ENCODE measurements around the gene BICDL2. TPM values are rescaled to one million over a fixed set of nuclear protein-coding genes. Genes with fewer than 3 reads are reported as not detected.

The BICDL2 gene
- total RNA-seq, 1 donor from 2014 or later: not detected

DNA sequence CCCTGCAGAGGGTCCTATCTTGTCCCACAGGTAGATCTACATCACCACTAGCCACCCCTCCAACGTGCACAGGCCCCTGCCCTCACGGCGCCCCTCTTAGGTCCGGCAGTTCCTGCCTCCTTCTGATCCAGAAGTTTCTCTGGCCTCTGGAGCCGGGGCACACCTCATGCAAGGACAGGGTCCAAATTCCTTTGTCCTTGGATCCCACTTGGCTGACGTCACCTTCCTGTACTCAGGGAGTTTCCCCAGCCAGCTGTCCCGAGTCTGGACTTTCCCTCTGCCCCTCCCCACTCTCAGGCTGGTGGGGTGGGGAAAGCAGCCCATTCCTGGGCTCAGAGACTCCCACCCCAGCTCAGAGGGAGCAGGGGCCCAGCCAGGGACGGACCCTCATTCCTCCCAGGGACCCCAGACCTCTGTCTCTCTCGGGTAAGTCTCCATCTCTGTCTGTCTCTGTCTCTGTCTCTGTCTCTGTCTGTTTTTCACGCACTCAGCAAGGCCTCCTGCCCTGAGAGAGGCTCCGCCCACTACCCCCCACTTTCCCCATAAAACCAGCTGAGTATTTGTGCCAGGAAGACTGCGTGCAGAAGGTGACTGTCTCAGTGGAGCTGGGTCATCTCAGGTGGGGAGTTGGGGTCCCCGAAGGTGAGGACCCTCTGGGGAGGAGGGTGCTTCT lies 28.5 kb upstream of the BICDL2 start, which contains the start of gene IL32:
Gene IL32 (plus strand): TSS at position 572 of the 673 bp plus-strand sequence. CDS start 172 bp downstream, outside the sequence.
- intact Hi-C loops (cut with DNase I): no loop called here
- H3K9me3 ChIP-seq: no peaks in the 10 kb centered on the region
- TF ChIP-seq, protein P1, sequence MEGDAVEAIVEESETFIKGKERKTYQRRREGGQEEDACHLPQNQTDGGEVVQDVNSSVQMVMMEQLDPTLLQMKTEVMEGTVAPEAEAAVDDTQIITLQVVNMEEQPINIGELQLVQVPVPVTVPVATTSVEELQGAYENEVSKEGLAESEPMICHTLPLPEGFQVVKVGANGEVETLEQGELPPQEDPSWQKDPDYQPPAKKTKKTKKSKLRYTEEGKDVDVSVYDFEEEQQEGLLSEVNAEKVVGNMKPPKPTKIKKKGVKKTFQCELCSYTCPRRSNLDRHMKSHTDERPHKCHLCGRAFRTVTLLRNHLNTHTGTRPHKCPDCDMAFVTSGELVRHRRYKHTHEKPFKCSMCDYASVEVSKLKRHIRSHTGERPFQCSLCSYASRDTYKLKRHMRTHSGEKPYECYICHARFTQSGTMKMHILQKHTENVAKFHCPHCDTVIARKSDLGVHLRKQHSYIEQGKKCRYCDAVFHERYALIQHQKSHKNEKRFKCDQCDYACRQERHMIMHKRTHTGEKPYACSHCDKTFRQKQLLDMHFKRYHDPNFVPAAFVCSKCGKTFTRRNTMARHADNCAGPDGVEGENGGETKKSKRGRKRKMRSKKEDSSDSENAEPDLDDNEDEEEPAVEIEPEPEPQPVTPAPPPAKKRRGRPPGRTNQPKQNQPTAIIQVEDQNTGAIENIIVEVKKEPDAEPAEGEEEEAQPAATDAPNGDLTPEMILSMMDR (IDR thresholded peaks at IDR 0.05): no peak
- H3K36me3 ChIP-seq: no peaks in the 10 kb centered on the region
- DNase-seq (ENCODE audit: low spot score in 2 of 2): peak in 1 of 2 donors; percentile 83
- peak within 1 kb of the TSS in 1 of 2 donors; percentile 45 for H3K4me3 ChIP-seq
- peak within 1 kb of the TSS; percentile 19 to 29 for H3K27ac ChIP-seq
- H3K27me3 ChIP-seq: no peaks in the 10 kb centered on the region
- H3K4me1 ChIP-seq: peaks cover 0 to 5% of the 10 kb centered on the region in 2 donors

DNA sequence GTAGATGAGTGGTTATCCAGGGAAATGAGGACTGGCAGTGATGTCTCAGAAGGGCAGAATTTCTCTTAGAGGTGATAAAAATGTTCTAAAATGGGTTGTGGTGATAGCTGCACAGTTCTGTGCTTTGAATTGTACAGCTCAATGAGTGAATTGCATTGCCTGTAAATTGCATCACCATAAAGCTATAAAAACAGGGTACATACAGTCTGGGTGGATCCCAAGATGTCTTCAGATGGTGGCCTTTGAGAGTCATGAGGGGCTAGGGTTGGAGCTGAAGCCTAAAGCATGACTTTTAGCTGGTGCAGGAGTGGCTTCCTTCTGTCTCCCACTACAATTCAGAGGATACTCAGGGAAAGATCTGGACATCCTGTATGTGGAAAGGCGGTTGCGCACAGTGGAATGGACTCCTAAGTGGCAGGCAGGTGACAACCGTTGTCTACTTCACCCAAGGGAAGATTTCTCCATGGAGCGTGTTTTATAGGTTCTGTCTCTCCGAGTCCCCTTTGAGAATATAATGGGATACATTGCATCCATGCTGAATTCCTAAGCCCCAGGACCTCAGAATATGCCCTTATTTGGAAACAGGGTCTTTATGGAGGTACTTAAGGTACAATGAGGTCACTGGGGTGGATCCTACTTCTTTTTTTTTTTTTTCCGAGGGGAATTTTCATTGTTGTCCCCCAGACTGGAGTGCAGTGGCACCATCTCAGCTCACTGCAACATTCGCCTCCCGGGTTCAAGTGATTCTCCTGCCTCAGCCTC lies 27.1 kb upstream of the BICDL2 start:
- H3K27me3 ChIP-seq: no peaks in the 10 kb centered on the region
- H3K4me3 ChIP-seq: no peak overlapping the region
- intact Hi-C loops (cut with DNase I): loop anchor here (5.0 kb wide), 1 partner anchor 33 kb away; the partner anchor contains the start of gene ZSCAN10
- TF ChIP-seq, protein P1 (IDR thresholded peaks at IDR 0.05): no peak
- no peaks in the 10 kb centered on the region for H3K36me3 ChIP-seq
- H3K9me3 ChIP-seq: no peaks in the 10 kb centered on the region
- DNase-seq (ENCODE audit: low spot score in 2 of 2): no peak
- H3K27ac ChIP-seq: no peak overlapping the region
- H3K4me1 ChIP-seq: peaks cover 0 to 11% of the 10 kb centered on the region in 2 donors

DNA sequence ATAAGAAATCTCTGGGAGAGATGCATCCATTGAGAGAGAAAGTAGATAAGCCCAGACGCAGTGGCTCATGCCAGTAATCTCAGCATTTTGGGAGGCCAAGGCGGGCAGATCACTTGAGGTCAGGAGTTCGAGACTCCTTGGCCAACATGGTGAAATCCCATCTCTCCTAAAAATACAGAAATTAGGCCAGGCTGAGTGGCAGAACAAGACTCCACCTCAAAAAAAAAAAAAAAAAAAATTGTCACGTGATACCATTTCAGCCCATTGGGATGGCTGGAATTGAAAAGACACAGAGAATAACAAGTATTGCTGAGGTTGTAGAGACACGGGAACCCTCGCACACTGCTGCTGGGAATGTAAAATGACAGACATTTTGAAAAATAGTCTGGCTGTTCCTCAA lies 25.8 kb upstream of the BICDL2 start:
- H3K36me3 ChIP-seq: no peaks in the 10 kb centered on the region
- H3K9me3 ChIP-seq: no peaks in the 10 kb centered on the region
- H3K4me1 ChIP-seq: peaks cover 5 to 17% of the 10 kb centered on the region in 2 donors
- H3K4me3 ChIP-seq: no peak overlapping the region
- no peak for DNase-seq (ENCODE audit: low spot score in 2 of 2)
- intact Hi-C loops (cut with DNase I): loop anchor here (5.0 kb wide), 1 partner anchor 35 kb away; the partner anchor contains the start of gene ZSCAN10
- no peak overlapping the region for H3K27ac ChIP-seq
- no peaks in the 10 kb centered on the region for H3K27me3 ChIP-seq
- TF ChIP-seq, protein P1 (IDR thresholded peaks at IDR 0.05): no peak

DNA sequence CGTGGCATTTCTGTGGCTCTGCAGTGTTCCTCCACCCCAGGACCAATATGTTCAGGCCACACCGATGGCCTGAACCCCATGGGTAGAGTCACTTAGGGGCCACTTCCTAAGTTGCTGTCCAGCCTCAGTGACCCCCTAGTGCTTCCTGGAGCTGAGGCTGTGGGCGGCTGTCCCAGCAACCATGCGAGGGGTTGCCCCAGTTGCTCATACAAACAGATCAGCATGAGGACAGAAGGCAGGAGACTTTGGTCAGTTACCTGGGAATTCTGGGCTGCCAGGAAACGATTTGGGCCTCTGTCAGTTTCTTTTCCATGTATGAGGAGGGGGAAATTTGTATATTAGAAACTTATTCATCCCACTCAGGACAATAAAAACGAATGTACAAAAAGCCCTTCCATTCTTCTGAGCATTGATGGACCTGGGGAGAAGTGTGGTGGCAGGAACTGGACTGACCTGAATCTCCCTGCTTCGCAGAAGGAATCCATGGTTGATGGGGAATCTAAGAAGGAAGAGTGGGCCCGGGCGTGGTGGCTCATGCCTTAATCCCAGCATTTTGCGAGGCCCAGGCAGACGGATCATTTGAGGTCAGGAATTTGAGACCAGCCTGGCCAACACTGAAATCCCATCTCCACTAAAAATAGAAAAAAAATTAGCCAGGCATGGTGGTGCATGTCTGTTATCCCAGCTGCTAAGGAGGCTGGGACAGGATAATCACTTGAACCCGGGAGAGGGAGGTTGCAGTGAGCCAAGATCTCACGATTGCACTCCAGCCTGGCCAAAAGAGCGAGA lies 23.8 kb upstream of the BICDL2 start:
- no peaks in the 10 kb centered on the region for H3K27me3 ChIP-seq
- H3K36me3 ChIP-seq: no peaks in the 10 kb centered on the region
- intact Hi-C loops (cut with DNase I): loop anchor here (5.0 kb wide), 1 partner anchor 37 kb away; the partner anchor contains the start of gene ZSCAN10
- no peaks in the 10 kb centered on the region for H3K9me3 ChIP-seq
- no peak overlapping the region for H3K4me3 ChIP-seq
- DNase-seq (ENCODE audit: low spot score in 2 of 2): no peak
- H3K27ac ChIP-seq: no peak overlapping the region
- peaks cover 5 to 17% of the 10 kb centered on the region in 2 donors for H3K4me1 ChIP-seq
- TF ChIP-seq, protein P1 (IDR thresholded peaks at IDR 0.05): no peak

DNA sequence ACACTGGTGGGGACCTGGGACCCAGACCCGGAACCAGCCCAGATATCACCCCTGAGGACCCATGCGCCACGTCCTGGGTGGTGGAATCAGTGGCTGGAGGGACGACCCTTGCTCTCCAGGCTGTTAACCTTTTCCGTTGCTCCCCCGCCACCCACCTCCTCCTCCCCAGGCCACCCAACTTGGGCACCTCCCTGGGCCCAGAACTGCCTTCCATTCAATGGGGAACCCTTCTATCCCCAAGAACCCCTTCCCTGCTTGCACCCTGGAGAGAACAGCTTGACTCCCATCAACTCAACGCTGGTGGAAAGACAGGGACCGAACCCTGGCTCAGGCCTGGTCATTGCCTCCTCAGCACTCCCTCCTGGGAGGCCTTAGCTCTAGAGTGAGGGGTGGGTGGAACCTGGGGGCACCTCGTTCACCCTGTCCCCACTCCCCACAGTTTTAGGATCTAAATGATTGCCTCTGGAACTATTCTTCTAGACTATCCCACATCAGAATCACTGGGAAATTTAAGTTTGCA lies 23.0 kb upstream of the BICDL2 start:
- Histone ChIP-seq H3K27me3 (no peaks in the 10 kb centered on the region), H3K36me3 (no peaks in the 10 kb centered on the region), H3K4me1 (peaks cover 5 to 15% of the 10 kb centered on the region in 2 donors), H3K9me3 (no peaks in the 10 kb centered on the region), H3K27ac (peak overlapping the region; percentile 12 to 42), H3K4me3 (peak overlapping the region; percentile 72 to 76)
- intact Hi-C loops (cut with DNase I): loop anchor here (1.0 to 5.0 kb wide), 7 partner anchors 31 to 107 kb away; partner anchors contain the start of genes ZNF213 and ZSCAN10
- TF ChIP-seq, protein P1 (IDR thresholded peaks at IDR 0.05): no peak
- DNase-seq (ENCODE audit: low spot score in 2 of 2): no peak

Measured in ascending aorta (tissue), 2 donors.